GM18498 (cell line): ENCODE data around the gene GLIS1.

Source experiments
- ATAC-seq: cut with Tn5 transposase; IDR thresholded peaks from one replicate; pipeline ENCODE4 v1.9.1; 2021; ENCODE audit warnings: mild to moderate bottlenecking, moderate library complexity; ENCODE audit not compliant: unreplicated experiment

Gene GLIS1

DNA sequence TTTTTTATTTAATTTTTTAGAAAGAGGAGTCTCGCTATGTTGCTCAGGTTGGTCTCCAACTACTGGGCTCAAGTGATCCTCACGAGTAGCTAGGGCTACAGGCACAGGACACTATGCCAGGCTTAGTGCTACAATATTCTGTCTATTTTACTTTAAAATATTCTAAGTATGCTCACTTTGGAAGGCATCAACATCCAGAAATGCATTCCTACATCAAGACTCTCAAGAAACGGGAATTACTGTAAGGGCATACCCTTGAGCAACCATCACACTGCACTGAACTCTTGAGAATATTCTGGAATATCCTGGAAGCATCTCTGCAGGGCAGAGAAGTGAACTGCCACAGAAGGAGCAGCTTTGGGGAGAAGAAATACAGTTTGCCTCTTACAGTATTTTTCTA, 280.3 kb downstream of the GLIS1 start:
- no peak for ATAC-seq
